ENCODE measurements around the gene WDR59.

- TF ChIP-seq E2F6 (IDR thresholded peaks at IDR 0.05; ENCODE audit: borderline replicate concordance, low read depth) (no peak), CTCF (IDR thresholded peaks at IDR 0.05) (no peak), JUNB (IDR thresholded peaks at IDR 0.05) (no peak), MAX (IDR thresholded peaks at IDR 0.05) (no peak)
These were observed 75.3 kb downstream of the WDR59 start for GRCh38 chr16:74909665-74910064.
